Measurements from ENCODE around the gene ITPKC. TPM values are rescaled to one million over a fixed set of nuclear protein-coding genes. Genes with fewer than 3 reads are reported as not detected.

ITPKC gene
- total and polyA plus RNA-seq, 9 of the 15 experiments (the other 6 are each of a cell fraction or from before 2014, with no cell fraction given): 0.08 to 9.3 (median 5.8) TPM

DNA sequence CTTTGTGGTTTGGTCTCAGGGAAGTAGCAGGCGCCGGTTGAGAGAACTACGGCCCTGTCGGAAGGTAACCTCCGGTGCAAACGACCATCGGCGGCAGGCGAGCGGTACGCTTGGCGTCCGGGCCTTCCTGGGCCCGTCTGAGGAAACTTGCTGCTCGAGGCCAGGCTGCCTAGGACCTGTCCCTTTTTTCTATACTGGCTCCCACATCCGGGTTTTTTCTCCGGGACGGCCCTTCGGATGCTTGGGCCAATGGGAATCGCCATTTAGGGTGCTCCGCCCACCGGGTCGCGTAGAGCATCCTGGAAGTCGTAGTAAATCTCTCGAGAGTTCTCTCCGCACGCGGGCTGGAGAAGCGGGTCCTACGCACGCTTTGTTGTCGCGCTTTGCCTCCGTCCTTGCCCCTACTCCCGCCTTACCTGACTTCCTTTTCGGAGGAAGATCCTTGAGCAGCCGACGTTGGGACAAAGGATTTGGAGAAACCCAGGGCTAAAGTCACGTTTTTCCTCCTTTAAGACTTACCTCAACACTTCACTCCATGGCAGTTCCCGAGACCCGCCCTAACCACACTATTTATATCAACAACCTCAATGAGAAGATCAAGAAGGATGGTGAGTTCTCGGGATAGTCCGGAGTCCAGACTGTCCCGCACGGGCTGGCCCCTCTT is 34.1 kb downstream of the ITPKC start, which contains the start of gene SNRPA (continued):
- TF ChIP-seq, protein P1, sequence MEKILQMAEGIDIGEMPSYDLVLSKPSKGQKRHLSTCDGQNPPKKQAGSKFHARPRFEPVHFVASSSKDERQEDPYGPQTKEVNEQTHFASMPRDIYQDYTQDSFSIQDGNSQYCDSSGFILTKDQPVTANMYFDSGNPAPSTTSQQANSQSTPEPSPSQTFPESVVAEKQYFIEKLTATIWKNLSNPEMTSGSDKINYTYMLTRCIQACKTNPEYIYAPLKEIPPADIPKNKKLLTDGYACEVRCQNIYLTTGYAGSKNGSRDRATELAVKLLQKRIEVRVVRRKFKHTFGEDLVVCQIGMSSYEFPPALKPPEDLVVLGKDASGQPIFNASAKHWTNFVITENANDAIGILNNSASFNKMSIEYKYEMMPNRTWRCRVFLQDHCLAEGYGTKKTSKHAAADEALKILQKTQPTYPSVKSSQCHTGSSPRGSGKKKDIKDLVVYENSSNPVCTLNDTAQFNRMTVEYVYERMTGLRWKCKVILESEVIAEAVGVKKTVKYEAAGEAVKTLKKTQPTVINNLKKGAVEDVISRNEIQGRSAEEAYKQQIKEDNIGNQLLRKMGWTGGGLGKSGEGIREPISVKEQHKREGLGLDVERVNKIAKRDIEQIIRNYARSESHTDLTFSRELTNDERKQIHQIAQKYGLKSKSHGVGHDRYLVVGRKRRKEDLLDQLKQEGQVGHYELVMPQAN (IDR thresholded peaks at IDR 0.05; ENCODE audit: borderline replicate concordance): no peak
- peak; percentile 17; the same call in 1 of the 2 replicates for TF ChIP-seq TARDBP (IDR thresholded peaks at IDR 0.05)
- no peak; the same call in 1 of the 2 replicates for TF ChIP-seq NBN (IDR thresholded peaks at IDR 0.05; ENCODE audit: low read depth)
- TF ChIP-seq, protein P2, sequence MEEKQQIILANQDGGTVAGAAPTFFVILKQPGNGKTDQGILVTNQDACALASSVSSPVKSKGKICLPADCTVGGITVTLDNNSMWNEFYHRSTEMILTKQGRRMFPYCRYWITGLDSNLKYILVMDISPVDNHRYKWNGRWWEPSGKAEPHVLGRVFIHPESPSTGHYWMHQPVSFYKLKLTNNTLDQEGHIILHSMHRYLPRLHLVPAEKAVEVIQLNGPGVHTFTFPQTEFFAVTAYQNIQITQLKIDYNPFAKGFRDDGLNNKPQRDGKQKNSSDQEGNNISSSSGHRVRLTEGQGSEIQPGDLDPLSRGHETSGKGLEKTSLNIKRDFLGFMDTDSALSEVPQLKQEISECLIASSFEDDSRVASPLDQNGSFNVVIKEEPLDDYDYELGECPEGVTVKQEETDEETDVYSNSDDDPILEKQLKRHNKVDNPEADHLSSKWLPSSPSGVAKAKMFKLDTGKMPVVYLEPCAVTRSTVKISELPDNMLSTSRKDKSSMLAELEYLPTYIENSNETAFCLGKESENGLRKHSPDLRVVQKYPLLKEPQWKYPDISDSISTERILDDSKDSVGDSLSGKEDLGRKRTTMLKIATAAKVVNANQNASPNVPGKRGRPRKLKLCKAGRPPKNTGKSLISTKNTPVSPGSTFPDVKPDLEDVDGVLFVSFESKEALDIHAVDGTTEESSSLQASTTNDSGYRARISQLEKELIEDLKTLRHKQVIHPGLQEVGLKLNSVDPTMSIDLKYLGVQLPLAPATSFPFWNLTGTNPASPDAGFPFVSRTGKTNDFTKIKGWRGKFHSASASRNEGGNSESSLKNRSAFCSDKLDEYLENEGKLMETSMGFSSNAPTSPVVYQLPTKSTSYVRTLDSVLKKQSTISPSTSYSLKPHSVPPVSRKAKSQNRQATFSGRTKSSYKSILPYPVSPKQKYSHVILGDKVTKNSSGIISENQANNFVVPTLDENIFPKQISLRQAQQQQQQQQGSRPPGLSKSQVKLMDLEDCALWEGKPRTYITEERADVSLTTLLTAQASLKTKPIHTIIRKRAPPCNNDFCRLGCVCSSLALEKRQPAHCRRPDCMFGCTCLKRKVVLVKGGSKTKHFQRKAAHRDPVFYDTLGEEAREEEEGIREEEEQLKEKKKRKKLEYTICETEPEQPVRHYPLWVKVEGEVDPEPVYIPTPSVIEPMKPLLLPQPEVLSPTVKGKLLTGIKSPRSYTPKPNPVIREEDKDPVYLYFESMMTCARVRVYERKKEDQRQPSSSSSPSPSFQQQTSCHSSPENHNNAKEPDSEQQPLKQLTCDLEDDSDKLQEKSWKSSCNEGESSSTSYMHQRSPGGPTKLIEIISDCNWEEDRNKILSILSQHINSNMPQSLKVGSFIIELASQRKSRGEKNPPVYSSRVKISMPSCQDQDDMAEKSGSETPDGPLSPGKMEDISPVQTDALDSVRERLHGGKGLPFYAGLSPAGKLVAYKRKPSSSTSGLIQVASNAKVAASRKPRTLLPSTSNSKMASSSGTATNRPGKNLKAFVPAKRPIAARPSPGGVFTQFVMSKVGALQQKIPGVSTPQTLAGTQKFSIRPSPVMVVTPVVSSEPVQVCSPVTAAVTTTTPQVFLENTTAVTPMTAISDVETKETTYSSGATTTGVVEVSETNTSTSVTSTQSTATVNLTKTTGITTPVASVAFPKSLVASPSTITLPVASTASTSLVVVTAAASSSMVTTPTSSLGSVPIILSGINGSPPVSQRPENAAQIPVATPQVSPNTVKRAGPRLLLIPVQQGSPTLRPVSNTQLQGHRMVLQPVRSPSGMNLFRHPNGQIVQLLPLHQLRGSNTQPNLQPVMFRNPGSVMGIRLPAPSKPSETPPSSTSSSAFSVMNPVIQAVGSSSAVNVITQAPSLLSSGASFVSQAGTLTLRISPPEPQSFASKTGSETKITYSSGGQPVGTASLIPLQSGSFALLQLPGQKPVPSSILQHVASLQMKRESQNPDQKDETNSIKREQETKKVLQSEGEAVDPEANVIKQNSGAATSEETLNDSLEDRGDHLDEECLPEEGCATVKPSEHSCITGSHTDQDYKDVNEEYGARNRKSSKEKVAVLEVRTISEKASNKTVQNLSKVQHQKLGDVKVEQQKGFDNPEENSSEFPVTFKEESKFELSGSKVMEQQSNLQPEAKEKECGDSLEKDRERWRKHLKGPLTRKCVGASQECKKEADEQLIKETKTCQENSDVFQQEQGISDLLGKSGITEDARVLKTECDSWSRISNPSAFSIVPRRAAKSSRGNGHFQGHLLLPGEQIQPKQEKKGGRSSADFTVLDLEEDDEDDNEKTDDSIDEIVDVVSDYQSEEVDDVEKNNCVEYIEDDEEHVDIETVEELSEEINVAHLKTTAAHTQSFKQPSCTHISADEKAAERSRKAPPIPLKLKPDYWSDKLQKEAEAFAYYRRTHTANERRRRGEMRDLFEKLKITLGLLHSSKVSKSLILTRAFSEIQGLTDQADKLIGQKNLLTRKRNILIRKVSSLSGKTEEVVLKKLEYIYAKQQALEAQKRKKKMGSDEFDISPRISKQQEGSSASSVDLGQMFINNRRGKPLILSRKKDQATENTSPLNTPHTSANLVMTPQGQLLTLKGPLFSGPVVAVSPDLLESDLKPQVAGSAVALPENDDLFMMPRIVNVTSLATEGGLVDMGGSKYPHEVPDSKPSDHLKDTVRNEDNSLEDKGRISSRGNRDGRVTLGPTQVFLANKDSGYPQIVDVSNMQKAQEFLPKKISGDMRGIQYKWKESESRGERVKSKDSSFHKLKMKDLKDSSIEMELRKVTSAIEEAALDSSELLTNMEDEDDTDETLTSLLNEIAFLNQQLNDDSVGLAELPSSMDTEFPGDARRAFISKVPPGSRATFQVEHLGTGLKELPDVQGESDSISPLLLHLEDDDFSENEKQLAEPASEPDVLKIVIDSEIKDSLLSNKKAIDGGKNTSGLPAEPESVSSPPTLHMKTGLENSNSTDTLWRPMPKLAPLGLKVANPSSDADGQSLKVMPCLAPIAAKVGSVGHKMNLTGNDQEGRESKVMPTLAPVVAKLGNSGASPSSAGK (IDR thresholded peaks at IDR 0.05): peak; percentile 88
- no peak for TF ChIP-seq HNRNPL (IDR thresholded peaks at IDR 0.05; ENCODE audit: low read depth, low read length)
- peak; percentile 63; the same call in 1 of the 2 replicates for TF ChIP-seq NFRKB (IDR thresholded peaks at IDR 0.05; ENCODE audit: low read depth)
- TF ChIP-seq ZFP36 (IDR thresholded peaks at IDR 0.05; ENCODE audit: low read depth, low read length, partially characterized antibody): no peak
- peak; percentile 28; the same call in 1 of the 2 replicates for TF ChIP-seq PML (IDR thresholded peaks at IDR 0.05; ENCODE audit: low read length)
- TF ChIP-seq ZNF224 (CRISPR knock-in tag; IDR thresholded peaks at IDR 0.05): no peak
- no peak for TF ChIP-seq KAT2B (IDR thresholded peaks at IDR 0.05; ENCODE audit: low read depth, low read length)
